ENCODE data around the gene NRP2. TPM values are rescaled to one million over a fixed set of nuclear protein-coding genes. Genes with fewer than 3 reads are reported as not detected.
A peak's percentile ranks its signal among the peaks of the same experiment; 100 is the strongest.

Gene NRP2
- polyA plus RNA-seq, 1 experiment = 114 TPM

DNA sequence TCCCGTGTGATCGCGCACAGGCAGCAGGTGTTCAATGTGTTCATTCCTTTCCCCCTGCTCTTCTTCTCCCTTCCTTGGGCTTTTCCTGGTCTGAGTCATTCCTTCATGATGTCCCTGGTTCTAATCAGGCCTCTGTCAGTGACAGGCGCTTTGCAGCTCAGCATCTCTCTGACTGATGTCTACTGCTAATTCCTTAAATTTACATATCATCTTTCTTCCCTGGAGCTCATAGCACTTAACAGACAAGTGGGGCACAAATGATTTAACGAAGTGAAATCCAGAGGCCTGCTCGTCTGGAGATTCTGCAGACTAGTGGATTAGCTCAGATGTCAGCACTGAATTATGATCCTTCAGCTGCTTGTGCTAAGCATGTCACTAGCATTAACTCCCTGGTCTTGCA lies 77.9 kb downstream of the NRP2 start:
- no peaks in the 10 kb centered on the region; the same call in 1 of the 2 replicates for H3K9me3 ChIP-seq (ENCODE audit: control insufficient read depth, insufficient read depth, low read length)
- TF ChIP-seq, protein P1, sequence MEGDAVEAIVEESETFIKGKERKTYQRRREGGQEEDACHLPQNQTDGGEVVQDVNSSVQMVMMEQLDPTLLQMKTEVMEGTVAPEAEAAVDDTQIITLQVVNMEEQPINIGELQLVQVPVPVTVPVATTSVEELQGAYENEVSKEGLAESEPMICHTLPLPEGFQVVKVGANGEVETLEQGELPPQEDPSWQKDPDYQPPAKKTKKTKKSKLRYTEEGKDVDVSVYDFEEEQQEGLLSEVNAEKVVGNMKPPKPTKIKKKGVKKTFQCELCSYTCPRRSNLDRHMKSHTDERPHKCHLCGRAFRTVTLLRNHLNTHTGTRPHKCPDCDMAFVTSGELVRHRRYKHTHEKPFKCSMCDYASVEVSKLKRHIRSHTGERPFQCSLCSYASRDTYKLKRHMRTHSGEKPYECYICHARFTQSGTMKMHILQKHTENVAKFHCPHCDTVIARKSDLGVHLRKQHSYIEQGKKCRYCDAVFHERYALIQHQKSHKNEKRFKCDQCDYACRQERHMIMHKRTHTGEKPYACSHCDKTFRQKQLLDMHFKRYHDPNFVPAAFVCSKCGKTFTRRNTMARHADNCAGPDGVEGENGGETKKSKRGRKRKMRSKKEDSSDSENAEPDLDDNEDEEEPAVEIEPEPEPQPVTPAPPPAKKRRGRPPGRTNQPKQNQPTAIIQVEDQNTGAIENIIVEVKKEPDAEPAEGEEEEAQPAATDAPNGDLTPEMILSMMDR (IDR thresholded peaks at IDR 0.05; ENCODE audit: low read depth, low read length) = no peak
- no peak overlapping the region for H3K4me3 ChIP-seq (ENCODE audit: low read depth, low read length)
- no peak for DNase-seq (ENCODE audit: low read depth, low spot score)
- CTCF ChIA-PET = interaction anchor here (1.0 to 1.6 kb wide), 2 partner anchors 8 to 126 kb away, joined by 3 to 6 read pairs; no protein-coding TSS in a partner anchor
- H3K27ac ChIP-seq (ENCODE audit: low read depth, low read length) = no peak overlapping the region
- no peaks in the 10 kb centered on the region for H3K27me3 ChIP-seq (ENCODE audit: control insufficient read depth, insufficient read depth, low read length)
- POLR2A ChIA-PET = no interaction called here

DNA sequence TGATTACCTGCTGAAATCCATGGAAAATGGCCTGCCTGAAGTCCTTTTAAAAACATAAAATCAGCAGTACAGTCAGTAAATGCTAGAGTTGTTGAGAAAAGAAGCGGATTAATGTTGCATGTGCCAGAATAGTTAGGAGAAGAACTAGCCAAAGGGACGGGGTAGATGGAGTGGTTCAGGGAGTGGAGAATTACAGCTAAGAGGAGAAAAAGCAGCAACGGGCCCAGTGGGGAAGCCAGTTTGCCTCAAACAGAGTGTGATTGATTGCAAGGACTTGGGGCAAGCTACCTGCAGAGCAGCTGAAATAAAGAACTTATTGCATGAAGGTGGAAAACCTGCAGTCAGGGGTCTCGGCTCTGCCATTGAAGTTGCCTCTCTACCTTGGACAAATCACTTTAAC lies 79.1 kb downstream of the NRP2 start:
- POLR2A ChIA-PET = no interaction called here

DNA sequence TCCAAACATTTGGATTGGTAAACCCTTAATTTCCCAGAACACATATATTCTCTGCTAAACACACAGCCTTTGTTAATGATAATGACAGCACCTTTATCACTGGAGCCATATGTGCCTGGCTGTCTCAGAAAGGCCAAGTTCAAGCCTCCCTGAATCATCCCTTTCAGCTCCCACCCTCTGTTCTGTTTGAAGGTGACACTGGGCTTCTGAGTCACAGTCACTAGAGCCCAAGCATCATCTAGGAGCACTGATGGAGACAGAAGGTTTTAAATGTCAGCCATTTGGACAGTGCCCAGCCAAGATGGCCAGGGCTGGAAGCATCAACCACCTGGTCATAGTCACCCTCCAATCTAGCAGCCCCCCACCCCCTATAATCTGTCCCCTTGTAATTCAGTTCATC lies 80.6 kb downstream of the NRP2 start:
- CTCF ChIA-PET = interaction anchor here (1.9 kb wide), 1 partner anchor 163 kb away, joined by 7 read pairs; no protein-coding TSS in a partner anchor
- H3K27ac ChIP-seq (ENCODE audit: low read depth, low read length) = peak overlapping the region; percentile 47

More for the DNA sequence above, 79.1 kb downstream of the NRP2 start:
- Histone ChIP-seq H3K27ac (ENCODE audit: low read depth, low read length) (no peak overlapping the region), H3K4me3 (ENCODE audit: low read depth, low read length) (no peak overlapping the region), H3K9me3 (ENCODE audit: control insufficient read depth, insufficient read depth, low read length) (no peaks in the 10 kb centered on the region; the same call in 1 of the 2 replicates), H3K27me3 (ENCODE audit: control insufficient read depth, insufficient read depth, low read length) (no peaks in the 10 kb centered on the region)
- CTCF ChIA-PET = interaction anchor here (0.9 to 1.9 kb wide), 2 partner anchors 164 to 187 kb away, joined by 3 to 7 read pairs; no protein-coding TSS in a partner anchor
- TF ChIP-seq, protein P1 (IDR thresholded peaks at IDR 0.05; ENCODE audit: low read depth, low read length) = no peak
- no peak for DNase-seq (ENCODE audit: low read depth, low spot score)

DNA sequence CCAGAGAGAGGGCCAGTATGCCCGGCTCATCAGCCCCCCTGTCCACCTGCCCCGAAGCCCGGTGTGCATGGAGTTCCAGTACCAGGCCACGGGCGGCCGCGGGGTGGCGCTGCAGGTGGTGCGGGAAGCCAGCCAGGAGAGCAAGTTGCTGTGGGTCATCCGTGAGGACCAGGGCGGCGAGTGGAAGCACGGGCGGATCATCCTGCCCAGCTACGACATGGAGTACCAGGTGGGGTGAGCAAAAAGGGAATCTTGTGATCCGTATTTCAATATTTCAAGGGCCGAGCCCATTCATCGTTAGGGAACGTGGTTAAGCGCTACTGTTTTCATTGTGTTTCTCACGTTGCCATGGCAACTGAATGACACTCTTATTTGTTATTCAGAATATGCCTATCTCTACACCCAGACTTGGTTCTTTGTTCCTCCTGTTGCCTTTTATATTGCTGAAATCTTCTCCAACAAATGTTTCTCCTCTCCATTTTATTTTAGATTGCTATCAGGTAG lies 81.5 kb downstream of the NRP2 start:
- peak; percentile 46 for DNase-seq (ENCODE audit: low read depth, low spot score)
- Histone ChIP-seq H3K9me3 (ENCODE audit: control insufficient read depth, insufficient read depth, low read length) (no peaks in the 10 kb centered on the region; the same call in 1 of the 2 replicates), H3K27ac (ENCODE audit: low read depth, low read length) (peak overlapping the region; percentile 47), H3K4me3 (ENCODE audit: low read depth, low read length) (no peak overlapping the region), H3K27me3 (ENCODE audit: control insufficient read depth, insufficient read depth, low read length) (no peaks in the 10 kb centered on the region)
- ChIA-PET POLR2A (interaction anchor here (0.7 kb wide), 1 partner anchor 51 kb away, joined by 3 read pairs; no protein-coding TSS in a partner anchor), CTCF (no interaction called here)
- TF ChIP-seq, protein P1 (IDR thresholded peaks at IDR 0.05; ENCODE audit: low read depth, low read length) = peak; percentile 49

More for the DNA sequence above, 80.6 kb downstream of the NRP2 start:
- Histone ChIP-seq H3K4me3 (ENCODE audit: low read depth, low read length) (no peak overlapping the region), H3K9me3 (ENCODE audit: control insufficient read depth, insufficient read depth, low read length) (no peaks in the 10 kb centered on the region; the same call in 1 of the 2 replicates), H3K27me3 (ENCODE audit: control insufficient read depth, insufficient read depth, low read length) (no peaks in the 10 kb centered on the region)
- TF ChIP-seq, protein P1 (IDR thresholded peaks at IDR 0.05; ENCODE audit: low read depth, low read length) = no peak
- no peak for DNase-seq (ENCODE audit: low read depth, low spot score)
- POLR2A ChIA-PET = interaction anchor here (0.7 kb wide), 1 partner anchor 50 kb away, joined by 3 read pairs; no protein-coding TSS in a partner anchor

DNA sequence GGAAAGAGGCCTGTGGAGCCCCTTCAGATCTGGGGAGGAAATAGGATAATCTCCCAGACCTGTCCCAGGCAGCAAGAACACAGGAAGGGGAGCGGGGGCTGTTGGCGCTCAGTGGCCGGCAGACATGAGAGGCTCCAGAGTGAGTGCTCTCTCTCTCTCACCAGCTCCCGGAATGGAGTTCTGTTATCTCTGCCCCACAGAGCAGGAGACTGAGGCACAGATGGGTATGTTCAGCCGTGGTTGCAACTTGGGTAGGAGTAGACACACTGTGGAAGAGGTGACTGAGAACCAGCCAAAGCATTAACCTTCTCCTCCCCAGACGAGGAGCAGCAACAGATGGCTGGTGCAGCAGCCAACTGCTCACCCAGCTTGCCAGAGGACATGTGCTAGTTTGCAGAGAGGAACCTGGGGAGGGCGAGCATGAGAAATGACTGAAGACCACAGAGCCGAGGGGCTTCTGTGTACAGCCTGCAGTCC lies 82.0 kb downstream of the NRP2 start:
- no peak overlapping the region for H3K4me3 ChIP-seq (ENCODE audit: low read depth, low read length)
- H3K27ac ChIP-seq (ENCODE audit: low read depth, low read length) = peak overlapping the region; percentile 39
- DNase-seq (ENCODE audit: low read depth, low spot score) = no peak
- POLR2A ChIA-PET = no interaction called here
- no peaks in the 10 kb centered on the region for H3K27me3 ChIP-seq (ENCODE audit: control insufficient read depth, insufficient read depth, low read length)
- CTCF ChIA-PET = no interaction called here
- TF ChIP-seq, protein P1 (IDR thresholded peaks at IDR 0.05; ENCODE audit: low read depth, low read length) = no peak
- no peaks in the 10 kb centered on the region; the same call in 1 of the 2 replicates for H3K9me3 ChIP-seq (ENCODE audit: control insufficient read depth, insufficient read depth, low read length)

Data from AG04450 (cell line).